HG02981 (cell line): ENCODE measurements around the gene OR2B6.
"Not testable (repeated sequence)": the region's sequence is repeated elsewhere in the genome, so short reads cannot be mapped to it uniquely, and the experiment has no call there.

Experiments
- ATAC-seq: cut with Tn5 transposase; IDR thresholded peaks from one replicate; pipeline ENCODE4 v1.9.1; 2021; ENCODE audit warnings: mild to moderate bottlenecking, moderate library complexity; ENCODE audit not compliant: unreplicated experiment

The OR2B6 gene

GRCh38 chr6:27956941-27957340 lies at the start of gene OR2B6:
Gene OR2B6 (plus strand): TSS chr6:27957241. CDS start chr6:27957241, 0 bp downstream.
- peak; percentile 37 for ATAC-seq

GRCh38 chr6:27908017-27908416 lies 49.0 kb upstream of the OR2B6 start:
- no peak for ATAC-seq

DNA sequence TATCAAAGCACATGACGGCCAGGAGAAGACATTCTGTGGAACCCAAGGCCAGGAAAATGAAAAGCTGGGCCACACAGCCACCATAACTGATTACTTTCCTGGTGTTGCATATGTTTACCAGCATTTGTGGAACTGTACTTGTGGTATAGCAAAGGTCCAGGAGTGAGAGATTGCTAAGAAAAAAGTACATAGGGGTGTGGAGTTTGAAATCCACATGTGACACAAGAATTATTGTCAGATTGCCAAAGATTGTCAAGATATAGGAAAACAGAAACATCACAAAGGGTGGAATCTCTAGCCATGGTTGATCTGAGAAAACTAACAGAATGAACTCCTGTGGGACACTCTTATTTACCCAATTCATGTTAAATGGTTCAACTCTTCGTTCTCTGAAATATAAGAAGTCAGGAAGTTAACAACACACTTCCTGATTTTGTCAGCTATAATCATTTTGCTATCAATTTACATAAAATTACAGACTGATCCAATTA lies 45.0 kb upstream of the OR2B6 start, which contains the start of gene OR2B2:
OR2B2 (minus strand) TSS at position 441 of the 491 bp plus-strand sequence; CDS start at position 364, 77 bp downstream.
- no peak for ATAC-seq

- no peak for ATAC-seq
Observed at GRCh38 chr6:27922949-27923348, 34.1 kb upstream of the OR2B6 start.

GRCh38 chr6:27924179-27924578 lies 32.9 kb upstream of the OR2B6 start:
- ATAC-seq = no peak

GRCh38 chr6:27928041-27928440 lies 29.0 kb upstream of the OR2B6 start:
- ATAC-seq = not testable (repeated sequence)

DNA sequence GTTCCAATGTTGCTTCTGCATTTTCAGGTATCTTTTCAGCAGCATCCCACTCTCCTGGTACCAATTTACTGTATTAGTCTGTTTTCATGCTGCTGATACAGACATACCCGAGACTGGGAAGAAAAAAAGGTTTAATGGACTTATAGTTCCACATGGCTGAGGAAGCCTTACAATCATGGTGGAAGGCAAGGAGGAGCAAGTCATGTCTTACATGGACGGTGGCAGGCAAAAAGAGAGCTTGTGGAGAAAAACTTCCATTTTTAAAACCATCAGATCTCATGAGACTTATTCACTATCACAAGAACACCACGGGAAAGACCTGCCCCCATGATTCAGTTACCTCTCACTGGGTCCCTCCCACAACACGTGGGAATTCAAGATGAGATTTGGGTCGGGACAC lies 27.1 kb upstream of the OR2B6 start:
- ATAC-seq = not testable (repeated sequence)

DNA sequence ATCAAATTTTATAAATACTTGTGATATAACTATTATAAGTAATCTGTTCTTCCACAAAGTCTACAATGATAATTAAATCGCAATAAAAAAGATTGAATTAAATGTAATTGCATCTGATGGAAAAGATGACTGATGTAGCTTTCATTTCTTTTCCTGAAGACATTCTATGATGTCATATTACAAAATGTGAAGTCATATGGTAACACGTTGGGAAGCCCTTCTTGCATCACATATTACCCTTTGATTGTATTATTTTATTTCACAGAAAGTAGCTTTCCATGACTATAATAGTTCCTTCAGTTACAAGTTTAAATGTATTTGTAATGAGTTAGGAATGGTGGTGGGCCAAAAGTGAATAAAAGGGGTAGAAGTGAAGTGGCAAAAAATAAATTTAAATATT lies 25.8 kb upstream of the OR2B6 start:
- ATAC-seq = no peak

GRCh38 chr6:27940766-27941165 lies 16.3 kb upstream of the OR2B6 start:
- ATAC-seq = no peak

DNA sequence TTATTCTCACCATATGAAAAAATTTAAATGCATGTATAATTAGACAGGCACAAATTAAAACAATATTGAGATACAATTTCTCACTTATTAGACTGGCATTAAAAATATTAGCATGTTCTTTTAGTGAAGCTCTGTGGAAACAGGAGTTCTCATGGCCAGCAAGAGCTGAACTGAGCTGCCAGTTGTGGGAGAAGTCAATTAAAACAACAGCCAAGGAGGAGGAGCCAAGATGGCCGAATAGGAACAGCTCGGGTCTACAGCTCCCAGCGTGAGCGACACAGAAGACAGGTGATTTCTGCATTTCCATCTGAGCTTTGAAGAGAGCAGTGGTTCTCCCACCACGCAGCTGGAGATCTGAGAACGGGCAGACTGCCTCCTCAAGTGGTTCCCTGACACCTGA lies 14.0 kb upstream of the OR2B6 start:
- not testable (repeated sequence) for ATAC-seq

DNA sequence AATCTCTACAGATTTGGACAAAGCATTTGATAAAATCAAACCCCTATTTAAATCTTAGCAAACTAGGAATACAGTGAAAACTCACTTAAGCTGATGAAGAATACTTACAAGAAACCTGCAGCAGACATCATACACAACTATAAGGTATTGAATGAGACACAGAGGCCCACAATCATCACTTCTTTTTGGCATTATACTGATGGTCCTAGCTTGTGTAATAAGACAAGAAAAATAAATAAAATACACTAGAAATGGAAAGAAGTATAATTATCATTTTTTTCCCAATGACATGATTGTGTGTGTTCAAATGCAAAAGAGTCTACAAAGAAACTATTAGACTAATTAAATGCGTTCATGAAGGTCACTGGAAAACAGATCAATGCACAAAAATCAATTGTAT lies 8.8 kb upstream of the OR2B6 start:
- no peak for ATAC-seq

- no peak for ATAC-seq
Observed at GRCh38 chr6:27951040-27951439, 6.0 kb upstream of the OR2B6 start.

- ATAC-seq = peak; percentile 59
Observed at GRCh38 chr6:27957516-27957915, 475 bp downstream of the OR2B6 start.

- ATAC-seq = no peak
Observed at GRCh38 chr6:27962506-27962905, 5.5 kb downstream of the OR2B6 start.

- no peak for ATAC-seq
Observed at GRCh38 chr6:27966044-27966443, 9.0 kb downstream of the OR2B6 start.

- ATAC-seq = no peak
Observed at GRCh38 chr6:27966816-27967426, 9.9 kb downstream of the OR2B6 start.

GRCh38 chr6:27970444-27970843 lies 13.4 kb downstream of the OR2B6 start:
- ATAC-seq = no peak

GRCh38 chr6:27972750-27973149 lies 15.7 kb downstream of the OR2B6 start:
- ATAC-seq = no peak

GRCh38 chr6:27977387-27977786 lies 20.3 kb downstream of the OR2B6 start:
- ATAC-seq = no peak

GRCh38 chr6:27978705-27979104 lies 21.7 kb downstream of the OR2B6 start:
- ATAC-seq = no peak

- no peak for ATAC-seq
Observed at GRCh38 chr6:27980111-27980510, 23.1 kb downstream of the OR2B6 start.

DNA sequence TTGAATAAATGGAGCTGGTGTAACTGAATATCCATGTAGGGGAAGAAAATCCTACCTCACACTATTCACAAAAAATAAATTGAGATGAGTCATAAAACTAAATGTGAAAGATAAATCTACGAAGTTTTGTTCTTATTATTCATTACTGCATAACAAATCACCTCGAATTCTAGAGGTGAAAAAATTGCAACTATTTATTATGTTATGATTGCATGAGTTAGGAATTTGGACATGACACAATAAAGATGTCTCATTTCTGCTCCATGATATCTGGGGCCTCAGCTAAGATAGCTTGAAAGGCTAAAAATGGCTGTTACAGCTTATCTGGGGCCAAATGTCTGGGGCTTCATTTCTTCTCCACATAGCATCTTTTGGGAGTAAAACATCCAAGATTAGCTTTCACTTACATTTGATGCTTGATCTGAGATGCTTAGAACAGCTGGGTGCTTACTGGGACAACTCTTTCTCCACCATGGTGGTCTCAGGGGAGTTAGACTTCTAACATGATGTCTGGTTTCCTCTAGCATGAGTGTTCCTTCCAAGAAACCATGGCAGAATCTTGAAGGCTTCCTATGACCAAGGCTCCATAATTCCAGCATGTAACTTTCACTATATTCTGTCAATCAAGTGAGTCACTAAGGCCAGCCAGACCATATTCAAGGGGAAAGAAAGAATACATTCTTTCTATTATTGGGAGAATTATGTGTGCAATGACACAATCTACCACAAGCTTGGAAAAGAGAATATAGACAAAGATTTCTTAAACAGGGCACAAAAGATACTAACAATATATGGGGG lies 30.1 kb downstream of the OR2B6 start:
- ATAC-seq = no peak
